GM18951 (cell line): ENCODE results near the gene SGSM2.

ENCODE experiments used
- POLR2A ChIP-seq: IDR thresholded peaks from 4 replicates; pipeline ENCODE4 v1.6.1; 2011; ENCODE audit warnings: mild to moderate bottlenecking; ENCODE audit not compliant: insufficient read length, insufficient read depth; ENCODE audit errors: extremely low read depth
- in situ Hi-C: fragments of 300-500 bp; cut with MboI; formaldehyde crosslinking; loops from one replicate; pipeline ENCODE4 v1.12.0; 2022; ENCODE audit warnings: low sequenced_read_pairs, mixed read lengths, inconsistent platforms; ENCODE audit not compliant: unreplicated experiment

Gene SGSM2

GRCh38 chr17:2406903-2407790 lies 69.8 kb downstream of the SGSM2 start:
- in situ Hi-C loops = no loop called here
- no peak for TF ChIP-seq POLR2A

- no peak for TF ChIP-seq POLR2A
- in situ Hi-C loops = no loop called here
Observed at GRCh38 chr17:2410951-2411350, 73.7 kb downstream of the SGSM2 start.

GRCh38 chr17:2412561-2413021 lies 75.3 kb downstream of the SGSM2 start:
- in situ Hi-C loops = no loop called here
- no peak for TF ChIP-seq POLR2A

- no peak for TF ChIP-seq POLR2A
- in situ Hi-C loops = no loop called here
Observed at GRCh38 chr17:2414446-2415064, 77.3 kb downstream of the SGSM2 start.

GRCh38 chr17:2415081-2415480 lies 77.8 kb downstream of the SGSM2 start:
- in situ Hi-C loops = no loop called here
- no peak for TF ChIP-seq POLR2A

- in situ Hi-C loops = no loop called here
- TF ChIP-seq POLR2A = no peak
Observed at GRCh38 chr17:2416010-2416734, 78.9 kb downstream of the SGSM2 start.

GRCh38 chr17:2418572-2418971 lies 81.3 kb downstream of the SGSM2 start:
- in situ Hi-C loops = no loop called here
- TF ChIP-seq POLR2A = no peak

- no peak for TF ChIP-seq POLR2A
- in situ Hi-C loops = no loop called here
Observed at GRCh38 chr17:2419486-2419885, 82.2 kb downstream of the SGSM2 start.

- in situ Hi-C loops = no loop called here
- no peak for TF ChIP-seq POLR2A
Observed at GRCh38 chr17:2420176-2420575, 82.9 kb downstream of the SGSM2 start.

GRCh38 chr17:2421315-2422147 lies 84.2 kb downstream of the SGSM2 start:
- in situ Hi-C loops = no loop called here
- TF ChIP-seq POLR2A = no peak

- in situ Hi-C loops = no loop called here
- no peak for TF ChIP-seq POLR2A
Observed at GRCh38 chr17:2423271-2423670, 86.0 kb downstream of the SGSM2 start.

GRCh38 chr17:2427215-2427614 lies 89.9 kb downstream of the SGSM2 start:
- in situ Hi-C loops = no loop called here
- no peak for TF ChIP-seq POLR2A

- no peak for TF ChIP-seq POLR2A
- in situ Hi-C loops = no loop called here
Observed at GRCh38 chr17:2427910-2428309, 90.6 kb downstream of the SGSM2 start.
